Effector memory CD4-positive, alpha-beta T cell (primary cell): ENCODE results near the gene NPSR1.

ENCODE experiments used
- DNase-seq, 3 donors: peaks; one replicate each; pipeline ENCODE4 v3.0.0-alpha.2; 2020
- H3K27ac ChIP-seq: 2 replicates; pipeline ENCODE4 v1.7.0; 2013; ENCODE audit warnings: mild to moderate bottlenecking, low read length, moderate library complexity; ENCODE audit not compliant: insufficient read depth, poor library complexity, severe bottlenecking
- H3K27me3 ChIP-seq: replicated peaks from 2 replicates; pipeline ENCODE4 v1.7.0; 2013; ENCODE audit warnings: mild to moderate bottlenecking, low read length; ENCODE audit not compliant: insufficient read depth, control insufficient read depth, poor library complexity, severe bottlenecking
- H3K36me3 ChIP-seq: 2 replicates; pipeline ENCODE4 v1.7.0; 2013; ENCODE audit warnings: mild to moderate bottlenecking, low read length, moderate library complexity; ENCODE audit not compliant: control insufficient read depth, insufficient read depth
- H3K4me1 ChIP-seq: 2 replicates; pipeline ENCODE4 v1.7.0; 2013; ENCODE audit warnings: low read length, mild to moderate bottlenecking; ENCODE audit not compliant: control insufficient read depth, insufficient read depth, poor library complexity, severe bottlenecking
- H3K4me3 ChIP-seq: 2 replicates; pipeline ENCODE4 v1.7.0; 2013; ENCODE audit warnings: low read length, low read depth, mild to moderate bottlenecking; ENCODE audit not compliant: insufficient read depth, poor library complexity, severe bottlenecking
- H3K9me3 ChIP-seq: 2 replicates; pipeline ENCODE4 v1.7.0; 2013; ENCODE audit warnings: mild to moderate bottlenecking, low read length, moderate library complexity; ENCODE audit not compliant: control insufficient read depth

Gene NPSR1

DNA sequence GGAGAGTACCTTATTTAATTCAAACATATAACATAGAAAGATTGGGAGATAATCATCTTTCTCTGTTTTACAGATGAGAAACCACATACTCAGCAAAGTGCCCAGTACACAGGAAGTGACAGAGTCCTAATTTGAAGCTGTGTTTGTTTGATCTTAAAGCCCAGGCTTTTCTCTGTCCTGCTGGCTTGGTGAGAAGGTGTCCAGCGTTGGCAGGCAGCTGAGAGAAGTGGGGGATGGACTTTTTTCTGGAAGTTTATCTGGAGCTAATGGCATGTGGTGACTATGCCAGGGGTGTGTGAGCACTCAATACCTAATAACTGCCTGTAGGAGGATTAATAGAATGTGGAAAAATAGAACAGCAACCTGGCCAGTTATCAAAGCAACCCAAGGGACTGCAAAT is 60.8 kb downstream of the NPSR1 start:
- Histone ChIP-seq H3K27ac (no peak overlapping the region), H3K36me3 (no peaks in the 10 kb centered on the region), H3K4me3 (no peak overlapping the region), H3K9me3 (no peaks in the 10 kb centered on the region), H3K4me1 (peaks cover 9% of the 10 kb centered on the region), H3K27me3 (no peaks in the 10 kb centered on the region)
- DNase-seq = no peak

DNA sequence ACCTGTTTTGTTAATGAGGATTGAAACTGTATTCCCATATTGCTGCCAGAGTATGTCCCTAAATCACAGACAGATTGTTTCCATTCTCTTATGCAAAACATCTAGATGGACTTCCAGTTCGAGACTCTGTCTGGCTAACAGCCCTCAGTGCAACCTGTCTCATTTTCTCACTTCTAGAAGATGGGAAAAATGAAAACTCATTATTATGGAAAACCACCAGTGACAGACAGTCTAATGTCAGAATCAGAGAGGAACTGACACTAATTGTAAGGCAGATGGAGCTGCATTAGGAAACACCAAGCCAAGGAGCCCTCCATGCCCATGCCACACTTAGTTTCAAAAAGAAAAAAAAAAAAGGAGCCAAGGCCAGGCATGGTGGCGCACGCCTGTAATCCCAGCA is 61.6 kb downstream of the NPSR1 start:
- no peak for DNase-seq
- H3K4me3 ChIP-seq = no peak overlapping the region
- H3K27ac ChIP-seq = no peak overlapping the region
- H3K36me3 ChIP-seq = no peaks in the 10 kb centered on the region
- no peaks in the 10 kb centered on the region for H3K9me3 ChIP-seq
- H3K4me1 ChIP-seq = peaks cover 9% of the 10 kb centered on the region
- no peaks in the 10 kb centered on the region for H3K27me3 ChIP-seq

DNA sequence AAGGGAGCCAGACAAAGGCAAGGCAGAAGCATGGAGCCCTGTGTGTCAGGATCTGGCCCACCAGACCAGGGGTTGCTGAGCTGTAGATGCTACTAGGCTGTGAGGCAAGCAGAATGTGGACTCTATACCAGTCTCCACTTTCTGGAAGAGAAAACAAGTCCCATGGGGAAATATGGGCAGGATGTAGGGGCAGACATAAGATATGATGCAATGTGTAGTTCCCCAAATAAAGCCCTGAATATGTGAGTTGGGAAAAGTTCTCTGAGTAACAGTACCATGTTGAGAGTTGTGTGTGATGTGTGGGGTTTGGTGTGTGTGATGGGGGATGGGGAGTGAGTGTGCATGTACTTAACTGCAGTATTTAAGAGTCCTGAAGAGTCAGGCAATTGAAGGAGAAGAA is 62.3 kb downstream of the NPSR1 start:
- Histone ChIP-seq H3K9me3 (no peaks in the 10 kb centered on the region), H3K4me1 (peaks cover 9% of the 10 kb centered on the region), H3K36me3 (no peaks in the 10 kb centered on the region), H3K4me3 (no peak overlapping the region), H3K27me3 (no peaks in the 10 kb centered on the region), H3K27ac (no peak overlapping the region)
- no peak for DNase-seq

DNA sequence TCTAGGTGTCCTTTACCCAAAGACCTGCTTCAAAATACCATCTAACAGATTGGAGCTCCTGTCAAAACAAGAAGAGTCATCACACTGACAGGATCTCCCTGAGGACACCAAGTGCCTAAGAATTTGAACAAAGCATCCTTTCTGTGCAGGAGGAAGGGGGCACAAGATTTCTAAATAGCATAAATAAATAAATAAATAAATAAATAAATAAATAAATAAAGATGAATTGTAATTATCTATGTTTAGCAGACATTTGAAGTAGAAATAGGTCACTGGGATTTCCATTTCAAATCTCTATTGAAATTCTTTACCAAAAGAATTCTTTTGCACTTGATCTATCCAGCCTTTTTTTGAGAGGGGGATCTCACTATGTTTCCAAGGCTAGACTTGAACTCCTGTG is 65.3 kb downstream of the NPSR1 start:
- Histone ChIP-seq H3K36me3 (no peaks in the 10 kb centered on the region), H3K27me3 (no peaks in the 10 kb centered on the region), H3K4me1 (peaks cover 7% of the 10 kb centered on the region), H3K9me3 (no peaks in the 10 kb centered on the region), H3K27ac (no peak overlapping the region), H3K4me3 (peak overlapping the region; percentile 26)
- DNase-seq = no peak

DNA sequence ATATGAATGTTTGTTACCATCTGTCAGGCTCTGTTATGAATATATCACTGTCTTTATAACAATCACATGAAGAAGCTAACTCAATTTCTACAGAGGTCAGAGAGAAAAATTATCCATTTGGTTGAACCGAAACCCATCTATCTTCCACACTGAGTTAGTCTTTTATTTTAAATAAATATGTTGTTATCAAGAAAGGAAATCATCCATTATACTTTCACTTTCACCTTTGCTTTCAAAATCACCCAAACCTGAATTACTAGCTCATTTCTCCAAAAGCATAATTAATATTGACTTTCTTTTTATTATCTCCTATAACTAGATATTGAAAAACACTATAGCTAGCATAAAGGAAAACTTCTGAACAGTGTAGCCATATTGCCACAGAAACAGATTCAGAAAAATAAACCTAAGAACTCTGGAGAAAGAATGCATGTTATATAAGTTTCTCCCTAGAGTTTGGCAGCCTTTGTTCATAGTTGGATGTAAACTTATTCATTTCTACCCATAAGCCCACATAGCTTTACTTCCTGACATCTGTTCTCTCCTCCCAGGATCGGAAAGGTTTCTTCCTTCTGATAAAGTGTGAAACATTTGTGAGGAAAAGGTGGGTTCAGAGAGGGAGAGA is 66.0 kb downstream of the NPSR1 start:
- peak overlapping the region; percentile 26 for H3K4me3 ChIP-seq

DNA sequence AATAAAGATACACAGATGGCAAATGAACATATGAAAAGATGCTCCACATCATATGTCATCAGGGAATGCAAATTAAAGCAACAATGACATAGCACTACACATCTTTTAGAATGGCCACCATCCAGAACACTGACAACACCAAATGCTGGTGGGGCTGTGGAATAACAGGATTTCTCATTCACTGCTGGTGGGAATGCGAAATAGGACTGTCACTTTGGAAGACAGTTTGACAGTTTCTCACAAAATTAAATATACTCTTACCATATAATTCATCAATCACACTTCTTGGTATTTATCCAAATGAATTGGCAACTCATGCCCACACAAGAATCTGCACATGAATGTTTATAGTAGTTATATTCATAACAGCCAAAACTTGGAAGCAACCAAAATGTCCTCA is 68.2 kb downstream of the NPSR1 start:
- Histone ChIP-seq H3K27me3 (no peaks in the 10 kb centered on the region), H3K4me3 (no peak overlapping the region), H3K4me1 (no peaks in the 10 kb centered on the region), H3K9me3 (no peaks in the 10 kb centered on the region), H3K27ac (no peak overlapping the region), H3K36me3 (no peaks in the 10 kb centered on the region)
- no peak for DNase-seq

More for the DNA sequence above, 66.0 kb downstream of the NPSR1 start:
- Histone ChIP-seq H3K9me3 (no peaks in the 10 kb centered on the region), H3K4me1 (peaks cover 3% of the 10 kb centered on the region), H3K27ac (no peak overlapping the region), H3K36me3 (no peaks in the 10 kb centered on the region), H3K27me3 (no peaks in the 10 kb centered on the region)
- DNase-seq = no peak

DNA sequence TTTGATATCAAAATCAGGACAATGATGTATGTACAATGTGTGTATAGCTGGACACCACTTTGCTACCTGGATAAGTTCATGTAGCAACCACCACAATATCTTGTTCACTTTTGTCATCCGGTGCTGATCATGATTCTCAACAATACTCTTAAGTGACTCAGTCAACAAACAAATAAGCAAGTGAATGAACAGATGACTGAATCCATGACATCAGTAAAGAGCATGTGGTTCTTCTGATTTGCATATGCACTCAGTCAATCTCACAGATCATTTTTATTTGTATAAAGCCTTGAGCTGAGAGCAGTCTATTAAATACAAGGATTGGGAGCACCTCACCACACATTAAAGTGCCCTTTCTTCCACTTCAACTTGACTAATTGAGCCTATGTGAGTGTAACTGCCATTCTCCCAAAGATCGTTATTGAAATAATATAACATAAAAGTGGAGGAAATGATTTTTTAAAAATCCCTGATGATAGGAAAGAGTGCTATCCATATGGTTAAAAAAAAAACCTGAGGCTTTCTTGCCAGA is 69.5 kb downstream of the NPSR1 start:
- no peak for DNase-seq
- no peaks in the 10 kb centered on the region for H3K4me1 ChIP-seq
- H3K27ac ChIP-seq = no peak overlapping the region
- H3K4me3 ChIP-seq = no peak overlapping the region
- no peaks in the 10 kb centered on the region for H3K36me3 ChIP-seq
- H3K27me3 ChIP-seq = no peaks in the 10 kb centered on the region
- no peaks in the 10 kb centered on the region for H3K9me3 ChIP-seq

DNA sequence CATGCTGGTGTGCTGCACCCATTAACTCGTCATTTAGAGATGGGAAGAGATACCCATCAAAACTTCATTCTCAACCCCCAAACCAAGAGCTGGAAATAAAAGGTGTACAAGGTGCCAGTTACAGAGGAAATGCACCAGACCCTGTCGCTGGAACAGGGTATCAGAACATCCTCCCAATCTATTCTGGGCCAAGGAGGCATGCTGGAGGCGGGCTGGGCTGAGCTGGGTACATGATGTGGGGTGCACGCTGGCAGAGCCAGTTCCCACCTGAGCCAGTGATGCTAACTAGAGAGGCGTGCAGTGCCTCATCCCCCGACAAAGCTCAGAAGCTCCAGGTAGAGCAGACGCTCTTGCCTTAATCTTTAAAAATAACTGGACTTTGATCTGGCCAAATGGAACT is 70.1 kb downstream of the NPSR1 start:
- DNase-seq = no peak
- no peak overlapping the region for H3K4me3 ChIP-seq
- no peak overlapping the region for H3K27ac ChIP-seq
- H3K4me1 ChIP-seq = no peaks in the 10 kb centered on the region
- no peaks in the 10 kb centered on the region for H3K27me3 ChIP-seq
- no peaks in the 10 kb centered on the region for H3K36me3 ChIP-seq
- H3K9me3 ChIP-seq = no peaks in the 10 kb centered on the region

- DNase-seq = no peak
- no peaks in the 10 kb centered on the region for H3K4me1 ChIP-seq
- no peak overlapping the region for H3K4me3 ChIP-seq
- H3K36me3 ChIP-seq = no peaks in the 10 kb centered on the region
- no peaks in the 10 kb centered on the region for H3K27me3 ChIP-seq
- no peak overlapping the region for H3K27ac ChIP-seq
- H3K9me3 ChIP-seq = no peaks in the 10 kb centered on the region
Observed at GRCh38 chr7:34734771-34735170, 76.8 kb downstream of the NPSR1 start.

DNA sequence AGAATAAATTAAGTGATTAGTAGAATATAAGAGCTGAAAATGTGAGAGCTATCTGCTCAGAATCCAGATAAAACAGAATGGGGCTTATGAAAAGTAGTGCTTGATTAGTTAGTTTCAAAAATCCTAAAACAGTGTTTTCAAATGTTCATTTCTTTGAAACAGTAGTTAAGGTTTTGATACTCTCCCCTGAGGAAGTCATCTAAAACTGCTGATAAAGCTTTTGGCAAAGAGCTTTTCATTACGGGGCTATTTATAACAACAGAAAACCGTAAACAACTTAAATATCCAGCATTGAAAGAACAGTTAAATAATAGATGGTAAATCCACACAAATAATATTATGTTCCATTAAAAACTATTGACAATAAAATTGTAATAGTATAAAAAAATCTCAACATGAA is 77.5 kb downstream of the NPSR1 start:
- Histone ChIP-seq H3K9me3 (no peaks in the 10 kb centered on the region), H3K4me1 (no peaks in the 10 kb centered on the region), H3K27ac (no peak overlapping the region), H3K36me3 (no peaks in the 10 kb centered on the region), H3K27me3 (no peaks in the 10 kb centered on the region), H3K4me3 (no peak overlapping the region)
- DNase-seq = no peak
